ENCODE data around the gene RGS11. TPM values are rescaled to one million over a fixed set of nuclear protein-coding genes. Genes with fewer than 3 reads are reported as not detected.

RGS11 gene
- total RNA-seq, 2 experiments from 2014 or later: not detected

DNA sequence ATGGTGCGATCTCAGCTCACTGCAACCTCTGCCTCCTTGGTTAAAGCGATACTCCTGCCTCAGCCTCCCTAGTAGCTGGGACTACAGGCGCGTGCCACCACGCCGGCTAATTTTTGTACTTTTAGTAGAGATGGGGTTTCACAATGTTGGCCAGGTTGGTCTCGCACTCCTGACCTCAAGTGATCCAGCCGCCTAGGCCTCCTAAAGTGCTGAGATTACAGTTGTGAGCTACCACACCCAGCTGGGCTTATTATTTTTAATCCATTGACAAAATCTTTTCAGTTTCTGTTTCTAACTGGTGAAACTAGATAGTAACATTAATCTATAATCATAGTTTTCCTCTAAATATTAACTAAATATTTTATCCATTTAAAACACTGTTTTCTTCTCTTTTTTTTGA lies 35.2 kb downstream of the RGS11 start:
- Histone ChIP-seq H3K4me3 (ENCODE audit: low read depth, low read length, poor library complexity, severe bottlenecking) (no peak overlapping the region), H3K4me2 (ENCODE audit: low read length) (no peak overlapping the region), H3K79me2 (ENCODE audit: insufficient read depth, low read depth, low read length) (peaks cover 4% of the 10 kb centered on the region; the same call in 1 of the 2 replicates), H3K9me2 (ENCODE audit: insufficient read depth, low read length) (no peaks in the 10 kb centered on the region), H3K4me1 (ENCODE audit: insufficient read depth, low read length, poor library complexity, severe bottlenecking) (peaks cover 24% of the 10 kb centered on the region), H3K9me3 (ENCODE audit: low read length) (no peaks in the 10 kb centered on the region), H3K36me3 (ENCODE audit: insufficient read depth, low read length) (no peaks in the 10 kb centered on the region), H2AFZ (ENCODE audit: low read length) (no peak overlapping the region), H3K27ac (ENCODE audit: low read depth, low read length, poor library complexity, severe bottlenecking) (no peak overlapping the region), H4K20me1 (ENCODE audit: insufficient read depth, low read length) (no peaks in the 10 kb centered on the region)
- intact Hi-C loops (cut with micrococcal nuclease; ENCODE audit: unreplicated experiment): no loop called here
- POLR2A ChIA-PET: interaction anchor here (1.3 to 1.4 kb wide), 2 partner anchors 12 to 13 kb away, joined by 3 to 5 read pairs; no protein-coding TSS in a partner anchor
- DNase-seq (ENCODE audit: low spot score): no peak
- TF ChIP-seq, protein P1, sequence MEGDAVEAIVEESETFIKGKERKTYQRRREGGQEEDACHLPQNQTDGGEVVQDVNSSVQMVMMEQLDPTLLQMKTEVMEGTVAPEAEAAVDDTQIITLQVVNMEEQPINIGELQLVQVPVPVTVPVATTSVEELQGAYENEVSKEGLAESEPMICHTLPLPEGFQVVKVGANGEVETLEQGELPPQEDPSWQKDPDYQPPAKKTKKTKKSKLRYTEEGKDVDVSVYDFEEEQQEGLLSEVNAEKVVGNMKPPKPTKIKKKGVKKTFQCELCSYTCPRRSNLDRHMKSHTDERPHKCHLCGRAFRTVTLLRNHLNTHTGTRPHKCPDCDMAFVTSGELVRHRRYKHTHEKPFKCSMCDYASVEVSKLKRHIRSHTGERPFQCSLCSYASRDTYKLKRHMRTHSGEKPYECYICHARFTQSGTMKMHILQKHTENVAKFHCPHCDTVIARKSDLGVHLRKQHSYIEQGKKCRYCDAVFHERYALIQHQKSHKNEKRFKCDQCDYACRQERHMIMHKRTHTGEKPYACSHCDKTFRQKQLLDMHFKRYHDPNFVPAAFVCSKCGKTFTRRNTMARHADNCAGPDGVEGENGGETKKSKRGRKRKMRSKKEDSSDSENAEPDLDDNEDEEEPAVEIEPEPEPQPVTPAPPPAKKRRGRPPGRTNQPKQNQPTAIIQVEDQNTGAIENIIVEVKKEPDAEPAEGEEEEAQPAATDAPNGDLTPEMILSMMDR (conservative IDR thresholded peaks at IDR 0.05; ENCODE audit: low read length): no peak
- TF ChIP-seq EZH2phosphoT487 (IDR thresholded peaks at IDR 0.05; ENCODE audit: borderline replicate concordance, low read depth, low read length): no peak
- no TSS peak for BruUV-seq (replicated peaks)
- CTCF ChIA-PET (ENCODE audit: unreplicated experiment): no interaction called here

DNA sequence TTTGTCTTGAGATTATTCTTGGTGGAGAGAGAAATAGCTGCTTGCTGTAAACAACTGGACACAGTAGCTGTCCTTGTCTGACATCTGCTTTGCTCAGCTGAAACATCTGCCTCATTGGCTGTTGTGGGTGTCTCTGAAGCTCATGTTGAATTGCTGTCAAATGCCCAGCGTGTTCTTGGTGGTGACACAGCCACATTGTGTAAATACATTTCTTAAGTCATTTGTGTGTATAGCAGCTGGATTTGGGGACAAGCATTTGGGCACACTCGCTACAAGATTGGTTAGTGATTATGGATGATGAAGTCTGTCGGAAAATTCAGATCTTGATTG lies 35.8 kb downstream of the RGS11 start:
- DNase-seq (ENCODE audit: low spot score): no peak
- TF ChIP-seq, protein P1 (conservative IDR thresholded peaks at IDR 0.05; ENCODE audit: low read length): no peak
- TF ChIP-seq EZH2phosphoT487 (IDR thresholded peaks at IDR 0.05; ENCODE audit: borderline replicate concordance, low read depth, low read length): no peak
- H4K20me1 ChIP-seq (ENCODE audit: insufficient read depth, low read length): no peaks in the 10 kb centered on the region
- intact Hi-C loops (cut with micrococcal nuclease; ENCODE audit: unreplicated experiment): no loop called here
- ChIA-PET POLR2A (interaction anchor here (0.6 to 1.4 kb wide), 3 partner anchors 11 to 155 kb away, joined by 3 to 5 read pairs (median 4); no protein-coding TSS in a partner anchor), CTCF (ENCODE audit: unreplicated experiment) (no interaction called here)
- BruUV-seq (replicated peaks): no TSS peak
- peaks cover 25% of the 10 kb centered on the region for H3K4me1 ChIP-seq (ENCODE audit: insufficient read depth, low read length, poor library complexity, severe bottlenecking)
- H3K4me3 ChIP-seq (ENCODE audit: low read depth, low read length, poor library complexity, severe bottlenecking): no peak overlapping the region
- peak overlapping the region; percentile 27 for H3K27ac ChIP-seq (ENCODE audit: low read depth, low read length, poor library complexity, severe bottlenecking)
- no peaks in the 10 kb centered on the region for H3K9me2 ChIP-seq (ENCODE audit: insufficient read depth, low read length)
- 0 out of 2 replicates have a peak overlapping the region, but pooled peaks have one; percentile 4 for H3K4me2 ChIP-seq (ENCODE audit: low read length)
- no peak overlapping the region for H2AFZ ChIP-seq (ENCODE audit: low read length)
- peaks cover 4% of the 10 kb centered on the region; the same call in 1 of the 2 replicates for H3K79me2 ChIP-seq (ENCODE audit: insufficient read depth, low read depth, low read length)
- no peaks in the 10 kb centered on the region for H3K36me3 ChIP-seq (ENCODE audit: insufficient read depth, low read length)
- H3K9me3 ChIP-seq (ENCODE audit: low read length): no peaks in the 10 kb centered on the region
